Measurements from ENCODE around the gene SERPINB2. TPM values are rescaled to one million over a fixed set of nuclear protein-coding genes. Genes with fewer than 3 reads are reported as not detected.
"Not testable (repeated sequence)": the region's sequence is repeated elsewhere in the genome, so short reads cannot be mapped to it uniquely, and the experiment has no call there.

The SERPINB2 gene
- total RNA-seq, 1 experiment from 2014 or later = not detected

DNA sequence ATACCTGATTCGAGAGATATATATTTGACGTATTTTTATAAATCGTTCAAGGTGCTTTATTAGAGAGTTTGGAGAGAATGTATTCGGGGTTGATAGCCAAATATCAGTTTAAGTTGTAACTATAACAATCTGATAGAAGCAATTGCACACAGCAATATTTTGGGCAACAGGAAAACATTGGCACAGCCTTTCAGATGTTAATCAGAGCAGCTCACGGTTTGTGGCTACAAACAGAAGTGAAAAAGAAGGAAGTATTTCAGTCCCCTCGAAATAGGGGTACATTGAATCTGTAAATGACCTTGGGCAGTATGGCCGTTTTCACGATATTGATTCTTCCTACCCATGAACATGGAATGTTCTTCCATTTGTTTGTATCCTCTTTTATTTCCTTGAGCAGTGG lies 40.8 kb downstream of the SERPINB2 start (continued):
- TF ChIP-seq, protein P1, sequence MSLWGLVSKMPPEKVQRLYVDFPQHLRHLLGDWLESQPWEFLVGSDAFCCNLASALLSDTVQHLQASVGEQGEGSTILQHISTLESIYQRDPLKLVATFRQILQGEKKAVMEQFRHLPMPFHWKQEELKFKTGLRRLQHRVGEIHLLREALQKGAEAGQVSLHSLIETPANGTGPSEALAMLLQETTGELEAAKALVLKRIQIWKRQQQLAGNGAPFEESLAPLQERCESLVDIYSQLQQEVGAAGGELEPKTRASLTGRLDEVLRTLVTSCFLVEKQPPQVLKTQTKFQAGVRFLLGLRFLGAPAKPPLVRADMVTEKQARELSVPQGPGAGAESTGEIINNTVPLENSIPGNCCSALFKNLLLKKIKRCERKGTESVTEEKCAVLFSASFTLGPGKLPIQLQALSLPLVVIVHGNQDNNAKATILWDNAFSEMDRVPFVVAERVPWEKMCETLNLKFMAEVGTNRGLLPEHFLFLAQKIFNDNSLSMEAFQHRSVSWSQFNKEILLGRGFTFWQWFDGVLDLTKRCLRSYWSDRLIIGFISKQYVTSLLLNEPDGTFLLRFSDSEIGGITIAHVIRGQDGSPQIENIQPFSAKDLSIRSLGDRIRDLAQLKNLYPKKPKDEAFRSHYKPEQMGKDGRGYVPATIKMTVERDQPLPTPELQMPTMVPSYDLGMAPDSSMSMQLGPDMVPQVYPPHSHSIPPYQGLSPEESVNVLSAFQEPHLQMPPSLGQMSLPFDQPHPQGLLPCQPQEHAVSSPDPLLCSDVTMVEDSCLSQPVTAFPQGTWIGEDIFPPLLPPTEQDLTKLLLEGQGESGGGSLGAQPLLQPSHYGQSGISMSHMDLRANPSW (CRISPR knock-in tag; conservative IDR thresholded peaks at IDR 0.05; ENCODE audit: low read depth) = no peak
- TF ChIP-seq ZBTB21 (CRISPR knock-in tag; IDR thresholded peaks at IDR 0.05; ENCODE audit: borderline replicate concordance) (no peak), CTCF (IDR thresholded peaks at IDR 0.05) (no peak), TP53 (CRISPR knock-in tag; IDR thresholded peaks at IDR 0.05) (no peak), MYBL2 (CRISPR knock-in tag; IDR thresholded peaks at IDR 0.05) (no peak), ATF1 (CRISPR knock-in tag; IDR thresholded peaks at IDR 0.05) (no peak), NFE2L1 (CRISPR knock-in tag; IDR thresholded peaks at IDR 0.05) (no peak), PREB (CRISPR knock-in tag; IDR thresholded peaks at IDR 0.05; ENCODE audit: borderline replicate concordance) (no peak), NFATC4 (CRISPR knock-in tag; IDR thresholded peaks at IDR 0.05) (no peak)
- TF ChIP-seq, protein P2, sequence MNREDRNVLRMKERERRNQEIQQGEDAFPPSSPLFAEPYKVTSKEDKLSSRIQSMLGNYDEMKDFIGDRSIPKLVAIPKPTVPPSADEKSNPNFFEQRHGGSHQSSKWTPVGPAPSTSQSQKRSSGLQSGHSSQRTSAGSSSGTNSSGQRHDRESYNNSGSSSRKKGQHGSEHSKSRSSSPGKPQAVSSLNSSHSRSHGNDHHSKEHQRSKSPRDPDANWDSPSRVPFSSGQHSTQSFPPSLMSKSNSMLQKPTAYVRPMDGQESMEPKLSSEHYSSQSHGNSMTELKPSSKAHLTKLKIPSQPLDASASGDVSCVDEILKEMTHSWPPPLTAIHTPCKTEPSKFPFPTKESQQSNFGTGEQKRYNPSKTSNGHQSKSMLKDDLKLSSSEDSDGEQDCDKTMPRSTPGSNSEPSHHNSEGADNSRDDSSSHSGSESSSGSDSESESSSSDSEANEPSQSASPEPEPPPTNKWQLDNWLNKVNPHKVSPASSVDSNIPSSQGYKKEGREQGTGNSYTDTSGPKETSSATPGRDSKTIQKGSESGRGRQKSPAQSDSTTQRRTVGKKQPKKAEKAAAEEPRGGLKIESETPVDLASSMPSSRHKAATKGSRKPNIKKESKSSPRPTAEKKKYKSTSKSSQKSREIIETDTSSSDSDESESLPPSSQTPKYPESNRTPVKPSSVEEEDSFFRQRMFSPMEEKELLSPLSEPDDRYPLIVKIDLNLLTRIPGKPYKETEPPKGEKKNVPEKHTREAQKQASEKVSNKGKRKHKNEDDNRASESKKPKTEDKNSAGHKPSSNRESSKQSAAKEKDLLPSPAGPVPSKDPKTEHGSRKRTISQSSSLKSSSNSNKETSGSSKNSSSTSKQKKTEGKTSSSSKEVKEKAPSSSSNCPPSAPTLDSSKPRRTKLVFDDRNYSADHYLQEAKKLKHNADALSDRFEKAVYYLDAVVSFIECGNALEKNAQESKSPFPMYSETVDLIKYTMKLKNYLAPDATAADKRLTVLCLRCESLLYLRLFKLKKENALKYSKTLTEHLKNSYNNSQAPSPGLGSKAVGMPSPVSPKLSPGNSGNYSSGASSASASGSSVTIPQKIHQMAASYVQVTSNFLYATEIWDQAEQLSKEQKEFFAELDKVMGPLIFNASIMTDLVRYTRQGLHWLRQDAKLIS (CRISPR knock-in tag; IDR thresholded peaks at IDR 0.05; ENCODE audit: borderline replicate concordance) = no peak
- TF ChIP-seq, protein P3, sequence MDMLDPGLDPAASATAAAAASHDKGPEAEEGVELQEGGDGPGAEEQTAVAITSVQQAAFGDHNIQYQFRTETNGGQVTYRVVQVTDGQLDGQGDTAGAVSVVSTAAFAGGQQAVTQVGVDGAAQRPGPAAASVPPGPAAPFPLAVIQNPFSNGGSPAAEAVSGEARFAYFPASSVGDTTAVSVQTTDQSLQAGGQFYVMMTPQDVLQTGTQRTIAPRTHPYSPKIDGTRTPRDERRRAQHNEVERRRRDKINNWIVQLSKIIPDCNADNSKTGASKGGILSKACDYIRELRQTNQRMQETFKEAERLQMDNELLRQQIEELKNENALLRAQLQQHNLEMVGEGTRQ (CRISPR knock-in tag; IDR thresholded peaks at IDR 0.05) = no peak
- TF ChIP-seq, protein P4, sequence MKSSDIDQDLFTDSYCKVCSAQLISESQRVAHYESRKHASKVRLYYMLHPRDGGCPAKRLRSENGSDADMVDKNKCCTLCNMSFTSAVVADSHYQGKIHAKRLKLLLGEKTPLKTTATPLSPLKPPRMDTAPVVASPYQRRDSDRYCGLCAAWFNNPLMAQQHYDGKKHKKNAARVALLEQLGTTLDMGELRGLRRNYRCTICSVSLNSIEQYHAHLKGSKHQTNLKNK (CRISPR knock-in tag; IDR thresholded peaks at IDR 0.05) = no peak

- H3K4me1 Mint-ChIP-seq; H3K4me3 Mint-ChIP-seq; H3K27me3 Mint-ChIP-seq (ENCODE audit: low read depth); ATAC-seq; POLR2A ChIA-PET; CTCF ChIA-PET; H3K36me3 Mint-ChIP-seq; H3K27ac Mint-ChIP-seq; H3K9me3 Mint-ChIP-seq; DNase-seq (ENCODE audit: low spot score): not testable (repeated sequence)
These were observed 41.9 kb downstream of the SERPINB2 start for GRCh38 chr18:63929369-63929768.

Data from WTC11 (cell line).